Activated CD4-positive, alpha-beta T cell treated with anti-CD3 and anti-CD28 coated beads, Interleukin-2, amount 50 U/mL, for 16 hours (primary cell): Measurements from ENCODE around the gene PNMT.
A peak's percentile ranks its signal among the peaks of the same experiment; 100 is the strongest.

Source experiments
- DNase-seq: peaks from one replicate; pipeline ENCODE4 v3.0.0-alpha.2; 2020

Gene PNMT

DNA sequence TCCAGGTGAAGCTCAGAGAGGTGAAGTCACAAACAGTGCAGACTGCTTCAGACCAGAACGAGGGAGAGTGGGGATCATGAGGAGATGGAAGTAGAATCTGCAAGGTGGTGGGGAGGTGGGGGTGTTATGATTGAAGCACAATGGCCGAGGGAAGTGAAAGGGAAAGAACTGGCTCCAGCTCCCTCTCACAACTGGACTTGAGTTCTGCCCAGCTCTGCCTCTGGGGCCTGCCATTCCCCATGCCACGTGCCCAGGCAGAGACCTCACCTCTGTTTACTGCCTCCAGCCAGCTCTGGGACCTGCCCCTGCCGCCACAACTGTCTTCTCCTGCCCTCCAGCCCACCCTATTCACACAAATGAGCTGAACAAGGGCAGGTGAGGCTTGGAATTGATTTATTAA, 2.5 kb downstream of the PNMT start:
- DNase-seq: no peak

DNA sequence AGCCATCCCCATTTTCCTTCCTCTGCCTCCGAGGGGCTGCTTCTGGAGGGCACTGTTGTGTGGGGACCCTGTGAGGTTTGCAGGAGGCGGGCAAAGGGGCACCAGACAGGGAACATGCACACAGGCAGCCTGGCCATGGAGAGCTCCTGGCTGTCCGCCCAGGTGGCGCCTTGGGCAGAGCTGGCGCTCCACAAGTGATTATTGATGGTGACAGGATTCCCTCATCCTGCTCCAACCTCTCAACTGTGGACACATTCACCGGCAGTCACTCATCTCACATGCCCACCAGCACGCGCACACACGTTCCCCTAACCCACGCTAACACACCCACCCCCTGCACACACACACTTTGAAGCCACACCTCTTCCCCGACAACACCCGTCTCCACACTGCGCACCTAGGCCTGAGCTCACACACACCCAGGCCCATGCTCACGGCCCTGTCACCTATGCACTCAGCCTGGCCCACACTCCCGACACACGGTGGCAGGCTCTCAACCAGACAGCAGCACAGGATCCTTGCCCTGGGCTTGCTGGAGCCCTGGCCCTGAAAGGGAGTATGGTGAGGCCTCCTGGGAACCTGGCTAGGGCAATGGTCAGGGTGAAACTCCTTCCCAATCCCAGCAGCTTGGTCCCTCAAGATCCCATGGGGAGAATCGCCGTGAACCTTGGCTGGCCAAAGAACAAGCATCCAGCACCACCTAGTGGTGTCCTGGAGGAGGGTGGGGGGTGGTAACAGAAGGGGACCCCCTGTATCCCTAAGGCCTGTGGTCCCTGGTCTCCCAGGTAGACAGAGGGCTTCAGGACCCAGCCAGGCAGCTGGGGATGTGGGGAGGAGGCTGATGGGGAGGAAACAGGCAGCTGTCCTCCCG, 3.6 kb downstream of the PNMT start:
- no peak for DNase-seq

DNA sequence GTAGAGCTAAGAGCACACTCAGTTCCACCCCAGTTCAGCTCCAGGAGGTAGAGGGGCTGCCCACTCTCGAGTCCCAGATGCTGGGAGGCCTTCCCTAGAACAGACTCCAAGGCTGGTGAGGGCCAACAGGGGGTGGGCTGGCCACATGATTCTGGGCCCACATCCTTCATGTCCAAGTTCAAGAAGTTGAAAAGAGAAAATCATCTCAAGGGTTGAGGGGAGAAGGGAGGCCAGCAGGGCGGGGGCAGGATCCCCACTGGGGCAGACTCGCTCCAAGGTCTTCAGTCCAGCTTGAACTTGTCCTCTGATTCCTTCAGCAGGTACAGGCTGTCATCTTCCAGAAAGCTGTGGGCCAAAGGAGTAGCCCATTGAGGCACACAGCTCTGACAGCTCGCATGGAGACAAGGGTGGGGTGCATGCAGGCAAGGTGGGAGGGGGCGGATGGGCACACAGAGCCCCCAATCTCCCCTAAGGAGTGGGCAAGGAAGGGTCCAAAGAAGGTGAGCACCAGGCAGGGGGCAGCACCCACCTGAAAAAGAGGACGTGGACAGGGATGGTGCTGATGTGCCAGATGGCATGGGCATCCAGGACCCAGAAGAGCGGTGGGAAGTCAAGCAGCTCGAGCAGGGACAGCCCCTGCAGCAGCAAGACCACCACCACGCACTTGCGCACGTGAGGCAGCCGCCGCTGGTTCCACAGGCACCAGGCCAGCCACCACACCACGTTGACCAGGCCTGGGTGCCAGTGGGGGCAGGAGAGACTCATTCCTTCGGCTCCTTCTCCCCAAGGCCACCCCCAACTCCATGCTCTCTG, 4.5 kb downstream of the PNMT start:
- DNase-seq: no peak

DNA sequence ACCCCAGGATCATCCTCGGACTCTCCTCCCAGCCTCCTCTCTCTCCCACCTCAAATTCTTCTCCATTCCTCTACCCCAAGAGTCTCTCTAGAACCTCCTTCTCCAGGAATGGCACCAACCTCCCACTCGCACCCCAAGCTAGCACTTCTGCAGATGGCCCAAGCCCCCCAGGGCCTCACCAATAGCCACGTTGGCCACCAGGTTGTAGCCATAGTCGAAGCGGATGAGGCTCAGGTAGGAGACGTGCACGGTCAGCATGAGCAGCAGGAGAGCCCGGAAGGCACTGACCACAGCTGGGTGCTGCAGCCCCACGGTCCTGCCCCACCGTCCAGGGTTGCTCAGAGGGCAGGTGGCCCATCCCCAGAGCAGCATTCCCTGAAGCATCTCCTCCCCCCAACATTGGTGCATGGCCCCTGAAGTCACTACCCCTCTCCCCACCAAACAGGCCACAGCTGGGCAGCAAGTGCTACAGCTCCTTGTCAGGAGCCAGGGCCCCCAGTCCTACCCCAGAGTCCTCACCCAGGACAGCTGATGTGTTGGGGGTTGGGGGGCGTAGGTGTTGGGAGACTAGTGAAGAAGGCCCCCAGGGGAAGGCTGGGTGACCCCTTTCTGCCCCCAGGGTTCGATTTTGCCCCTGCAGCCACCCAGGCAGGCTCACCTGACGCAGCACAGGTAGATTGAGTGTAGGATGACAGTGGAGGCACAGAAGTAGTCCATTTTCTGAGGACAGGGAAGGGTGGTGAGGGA, 5.3 kb downstream of the PNMT start:
- no peak for DNase-seq

DNA sequence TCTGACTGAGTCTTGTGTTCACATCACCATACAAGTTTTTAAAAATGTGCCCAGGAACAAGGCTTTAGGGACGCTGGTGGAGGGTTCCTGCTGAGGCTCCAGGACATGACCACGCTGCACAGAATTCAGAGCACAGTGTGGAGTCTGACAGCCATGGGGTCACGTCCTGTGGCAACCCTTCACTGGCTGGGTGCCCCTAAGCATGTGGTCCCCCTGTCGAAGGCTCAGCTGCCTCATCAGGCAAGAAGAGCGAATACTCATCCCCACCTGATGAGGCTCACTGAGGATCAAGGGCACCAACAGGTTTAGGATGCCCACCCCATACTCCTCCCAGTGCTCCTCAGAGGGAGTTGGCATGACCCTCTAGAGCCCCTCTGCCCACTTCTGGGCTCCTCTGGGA, 5.9 kb downstream of the PNMT start:
- DNase-seq: no peak

DNA sequence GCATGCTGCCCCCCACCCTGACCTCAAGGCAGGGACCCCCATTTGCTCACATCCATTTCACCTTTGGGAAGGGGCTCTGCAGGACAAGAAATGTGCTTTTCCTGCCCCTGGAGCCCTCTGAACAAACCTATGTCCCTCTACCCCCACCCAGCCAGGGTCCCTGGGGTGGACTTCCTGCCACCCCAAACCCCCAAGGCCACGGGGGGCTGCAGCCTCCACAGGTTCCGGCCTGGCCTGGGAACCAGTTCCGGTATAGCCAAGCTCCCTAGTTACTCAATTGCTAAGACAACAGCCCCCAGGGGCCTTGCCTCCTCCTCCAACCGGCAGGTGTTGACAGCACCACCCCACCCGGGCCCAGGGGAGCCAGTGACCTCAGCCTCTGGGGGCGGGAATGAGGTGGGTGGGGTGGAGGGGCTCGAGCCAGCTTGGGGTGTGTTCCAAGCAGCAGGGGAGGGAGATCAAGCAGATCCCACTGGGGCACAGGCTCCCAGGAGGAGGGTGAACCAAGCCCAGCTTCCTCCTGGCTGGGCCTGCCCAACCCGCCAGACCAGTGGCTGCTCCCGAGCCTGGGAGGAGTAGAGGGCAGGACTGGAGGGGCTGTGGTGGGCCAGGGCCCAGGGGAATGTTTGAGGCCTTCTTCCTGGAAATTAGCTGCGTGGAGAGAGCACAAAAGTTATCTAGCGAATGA, 6.6 kb downstream of the PNMT start:
- no peak for DNase-seq

DNA sequence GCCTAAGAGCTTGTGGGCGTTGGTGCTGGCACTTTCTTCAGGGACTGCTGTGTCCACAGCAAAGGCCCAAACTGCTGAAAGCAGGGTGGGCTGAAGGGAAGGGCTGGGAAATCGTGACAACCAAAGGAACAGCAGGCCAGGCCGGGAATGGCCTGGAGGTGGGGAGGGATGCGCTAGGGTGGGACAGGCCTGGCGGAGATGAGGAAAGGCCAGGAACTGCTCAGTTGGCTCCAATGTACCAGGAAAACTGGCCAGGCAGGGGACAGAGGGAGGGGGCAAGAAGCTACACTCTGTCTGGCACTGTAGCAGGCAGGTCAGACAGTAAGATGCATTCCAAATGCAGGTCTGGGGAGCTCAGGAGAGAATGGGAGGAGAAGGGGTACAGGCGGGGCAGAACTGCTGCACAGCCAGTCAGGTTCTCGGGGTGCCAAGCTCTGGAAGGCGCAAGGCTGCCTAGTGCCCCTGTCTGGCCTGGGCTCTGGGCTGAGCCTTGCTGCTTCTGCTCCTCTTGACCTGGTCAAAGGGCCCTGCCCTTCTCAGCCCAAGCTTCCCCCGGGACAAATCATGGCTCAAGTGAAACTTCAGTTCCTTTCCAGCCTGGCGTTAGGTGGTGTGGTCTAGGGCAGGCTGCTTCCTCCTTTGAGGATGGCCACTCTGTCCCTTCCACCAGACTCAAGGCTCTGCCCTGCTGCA, 7.3 kb downstream of the PNMT start:
- DNase-seq: no peak

DNA sequence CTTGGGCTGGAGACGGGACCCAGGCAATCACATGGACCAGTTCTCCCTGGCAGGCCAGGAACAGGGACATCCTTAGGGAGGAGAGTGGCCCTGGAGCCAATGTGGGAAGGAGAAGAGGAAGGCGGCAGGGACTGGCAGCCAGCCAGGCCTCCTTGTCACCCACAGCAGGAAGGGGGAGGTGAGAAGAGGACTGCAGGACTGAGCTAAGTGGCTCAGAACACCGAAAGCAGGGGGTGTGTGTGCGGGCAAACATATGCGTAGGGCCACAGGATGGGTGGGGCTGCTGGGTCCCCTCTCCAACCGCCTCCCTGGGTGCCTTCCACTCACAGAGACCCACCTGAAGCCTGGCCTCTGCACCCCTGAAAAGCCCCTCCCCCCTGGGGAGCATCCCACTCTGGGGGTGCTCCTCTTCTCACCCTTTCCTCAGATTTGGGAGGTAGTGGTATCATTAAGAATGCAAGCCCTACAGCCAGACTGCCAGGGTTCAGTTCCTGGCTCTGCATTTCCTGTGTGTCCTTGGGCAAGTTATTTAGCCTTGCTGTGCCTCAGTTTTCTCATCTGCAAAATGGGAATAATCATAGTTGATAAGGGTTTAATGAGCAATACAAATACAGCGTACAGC, 8.1 kb downstream of the PNMT start:
- peak; percentile 54 for DNase-seq

DNA sequence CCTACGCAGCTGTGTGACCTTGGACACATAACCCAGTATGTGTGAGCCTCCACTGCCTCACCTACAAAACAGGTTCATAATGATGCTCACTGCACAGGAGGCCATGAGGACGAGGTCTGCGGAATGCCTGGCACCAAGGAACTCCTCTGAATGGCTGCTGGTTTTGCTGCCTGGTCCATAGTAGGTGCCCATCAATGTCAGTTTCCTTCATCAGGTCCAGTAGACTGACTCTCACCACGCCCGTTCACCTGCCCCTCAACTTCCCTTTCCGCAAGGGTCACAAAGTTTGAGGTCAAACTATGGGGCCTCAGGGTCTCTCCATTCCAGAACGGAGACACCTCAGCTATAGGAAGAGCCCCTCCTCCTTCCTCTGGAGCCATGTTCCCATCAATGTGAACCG, 8.8 kb downstream of the PNMT start:
- DNase-seq: no peak

DNA sequence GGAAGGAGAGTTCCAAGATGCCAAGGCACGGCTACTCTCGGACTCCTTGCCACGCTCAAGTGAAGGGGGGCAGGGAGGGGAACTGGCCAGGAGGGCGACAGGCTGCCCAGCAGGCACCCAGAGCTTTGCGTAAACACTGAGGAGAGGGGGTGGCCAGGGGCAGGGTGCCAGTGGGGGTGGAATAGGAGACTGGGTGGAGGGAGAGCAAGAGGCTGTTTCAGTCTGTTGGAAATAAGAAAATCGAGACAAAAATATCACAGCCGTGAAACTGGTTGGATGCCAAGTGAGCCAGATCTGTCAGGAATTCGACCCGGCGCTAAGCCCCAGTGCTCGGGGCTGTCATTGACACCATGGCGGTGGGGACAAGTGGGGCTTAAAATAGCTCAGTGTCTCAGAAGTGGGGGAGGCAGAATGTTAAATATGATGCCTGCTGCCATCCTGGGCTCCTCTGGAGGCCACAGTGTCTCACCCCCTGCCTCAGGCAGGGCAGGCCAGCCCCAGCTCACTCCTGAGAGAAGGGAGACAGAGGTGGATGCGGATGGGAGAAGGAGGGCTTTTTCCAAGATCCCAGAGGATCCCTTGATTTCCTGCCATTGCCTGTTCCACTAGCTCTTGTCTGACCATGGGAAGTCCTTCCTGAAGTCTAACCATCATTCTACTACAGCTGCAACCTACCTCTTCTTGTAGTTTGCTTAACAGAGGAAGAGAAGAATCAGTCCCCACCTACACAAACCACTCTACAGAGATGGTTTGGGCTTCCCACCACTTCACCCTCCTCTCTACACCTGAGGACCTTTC, 9.5 kb downstream of the PNMT start:
- no peak for DNase-seq

DNA sequence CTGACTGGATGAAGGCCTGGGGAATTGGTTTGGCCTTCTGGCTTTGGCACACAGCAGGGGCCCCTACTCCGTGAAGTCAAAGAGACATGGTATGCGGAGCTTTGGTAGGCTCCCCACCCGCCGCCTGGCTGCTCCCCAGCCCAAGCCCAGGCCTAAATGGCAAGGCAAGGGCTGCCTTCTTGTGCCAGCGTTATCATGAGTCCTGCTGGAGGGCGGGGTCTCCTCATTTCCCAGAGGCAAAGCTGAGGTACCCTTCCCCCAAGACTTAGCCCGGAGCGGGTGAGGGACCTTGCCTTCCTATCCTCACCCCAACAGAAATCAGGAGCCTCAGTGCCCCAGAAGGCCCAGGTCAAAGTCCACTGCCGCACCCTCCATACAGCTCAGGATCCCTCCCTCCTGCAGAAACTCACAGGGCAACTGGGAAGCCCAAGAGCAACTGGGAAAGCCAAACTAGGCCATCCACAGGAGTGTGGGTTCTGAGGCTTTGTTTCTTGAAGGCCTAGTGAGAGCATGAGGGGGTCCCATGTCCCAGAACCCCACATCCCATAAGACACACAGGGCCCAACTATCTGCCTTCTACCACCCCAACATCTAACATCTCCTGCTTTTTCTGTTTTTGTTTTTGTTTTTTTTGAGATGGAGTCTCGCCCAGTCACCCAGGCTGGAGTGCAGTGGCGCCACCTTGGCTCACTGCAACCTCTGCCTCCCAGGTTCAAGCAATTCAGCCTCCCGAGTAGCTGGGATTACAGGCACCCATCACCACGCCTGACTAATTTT, 10.3 kb downstream of the PNMT start:
- DNase-seq: no peak

DNA sequence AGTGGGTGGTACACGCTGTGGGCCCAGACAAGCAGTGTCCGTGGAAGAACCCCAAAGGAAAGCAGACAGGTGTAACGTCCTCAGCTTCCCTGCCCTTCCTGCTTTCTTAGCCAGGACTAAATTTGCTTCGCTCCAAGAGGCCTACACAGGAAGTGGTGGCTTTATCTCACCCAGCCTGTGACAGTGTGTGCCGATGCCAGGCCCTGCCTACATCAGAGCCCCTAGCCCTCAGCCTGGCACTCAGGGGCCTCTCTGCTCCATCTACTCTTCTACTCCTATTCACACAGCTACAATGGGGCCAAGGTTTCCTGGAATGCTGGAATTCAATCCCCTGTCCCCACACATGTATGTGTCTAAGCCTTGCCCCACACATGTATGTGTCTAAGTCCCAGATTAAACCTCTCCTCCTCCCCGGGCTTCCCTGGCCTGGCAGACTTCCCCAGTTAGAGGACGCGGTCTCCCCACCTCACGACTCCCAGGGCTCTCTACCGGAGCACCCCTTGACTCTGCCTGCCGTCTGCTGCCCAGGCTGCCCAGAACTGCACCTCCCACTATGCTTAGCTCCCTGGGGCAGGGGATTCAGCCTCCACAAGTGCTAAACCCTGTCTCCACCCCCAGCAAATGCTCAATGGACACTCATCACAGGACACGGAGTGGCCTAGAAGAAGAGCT, 11.4 kb downstream of the PNMT start:
- DNase-seq: no peak

DNA sequence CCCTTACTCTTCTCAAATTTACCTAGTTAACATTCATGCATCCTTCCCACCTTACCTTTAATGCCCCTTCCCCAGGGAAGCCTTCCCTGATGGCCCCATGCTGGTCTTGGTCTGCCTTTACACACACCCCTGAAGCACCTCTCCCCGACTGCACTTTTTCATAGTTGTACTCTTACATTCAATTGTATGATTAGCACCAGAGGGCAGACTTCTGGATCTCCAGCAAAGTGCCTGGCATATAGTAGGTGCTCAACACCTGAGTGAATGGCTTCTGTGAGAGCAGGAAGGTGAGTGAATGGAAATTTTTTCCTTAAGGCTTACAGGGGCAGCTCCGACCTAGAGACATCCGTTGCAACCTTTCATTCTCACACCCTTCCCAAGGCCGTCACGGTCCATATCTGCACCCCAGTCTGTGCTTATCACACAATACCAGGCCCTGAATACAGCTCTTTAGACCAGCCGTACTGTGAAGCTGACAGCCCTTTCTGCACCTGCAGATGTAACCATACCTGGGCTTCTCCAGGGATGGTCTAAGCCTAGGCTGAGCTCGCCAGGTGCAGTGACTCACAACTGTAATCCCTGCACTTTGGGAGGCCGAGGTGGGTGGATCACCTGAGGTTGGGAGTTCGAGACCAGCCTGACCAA, 15.2 kb downstream of the PNMT start:
- DNase-seq: no peak

DNA sequence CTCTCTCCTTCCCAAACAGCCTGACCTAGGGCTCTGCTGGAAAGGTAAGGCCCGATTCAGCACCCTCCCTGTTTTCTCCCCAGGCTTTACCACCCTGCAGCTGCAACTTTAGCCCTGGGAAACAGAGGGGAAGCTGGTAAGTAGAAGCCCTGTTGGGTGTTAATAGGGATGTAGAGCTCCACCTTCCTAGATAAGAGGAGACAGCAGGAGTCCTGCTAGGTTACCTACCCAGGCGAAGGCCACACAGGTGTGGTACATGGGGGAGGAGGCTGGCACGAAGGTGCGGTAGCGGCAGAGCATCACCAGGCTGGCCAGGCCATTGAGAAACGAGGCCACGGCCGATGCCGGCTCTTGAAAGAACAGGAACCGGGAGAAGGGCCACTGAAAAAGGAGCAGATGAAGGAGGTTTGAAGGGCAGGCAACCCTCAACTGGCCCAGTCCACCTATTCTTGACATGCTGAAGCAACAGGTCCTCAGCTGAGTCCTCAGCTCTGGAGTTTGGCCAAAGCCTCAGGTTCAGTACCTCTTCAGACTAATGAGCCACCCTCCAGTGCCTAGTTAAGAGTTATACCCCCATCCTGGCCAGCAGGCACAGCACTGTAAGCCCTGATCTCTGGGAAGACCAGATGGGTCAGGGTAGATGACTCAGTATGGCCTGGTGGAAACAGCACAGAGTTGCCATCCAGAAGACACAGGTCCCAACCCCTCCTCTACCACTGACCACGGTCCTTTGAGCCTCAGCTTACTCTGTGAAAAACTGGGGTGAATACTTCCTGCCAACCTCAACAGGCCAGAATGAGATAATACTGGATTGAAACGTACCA, 16.3 kb downstream of the PNMT start:
- DNase-seq: no peak

DNA sequence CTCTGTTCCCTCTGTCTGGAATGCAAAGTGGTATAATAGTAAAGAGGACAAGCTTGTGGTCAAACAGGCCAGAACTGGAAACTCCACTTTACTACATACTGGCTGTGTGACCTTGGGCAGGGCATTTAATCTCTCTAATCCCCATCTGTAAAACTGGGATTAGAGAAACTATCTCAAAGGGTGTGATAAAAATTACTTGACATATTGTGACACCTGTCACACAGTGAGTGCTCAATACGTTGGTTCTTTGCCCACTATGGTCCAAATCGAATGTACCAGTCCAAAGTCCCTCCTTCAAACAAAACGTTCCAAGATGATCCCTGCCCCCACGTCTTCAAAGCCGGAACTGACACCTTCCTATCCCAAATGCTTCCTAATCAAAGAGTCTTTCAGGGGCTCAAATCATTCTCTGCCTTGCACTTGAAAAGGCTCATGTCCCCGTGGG, 18.9 kb downstream of the PNMT start:
- no peak for DNase-seq

DNA sequence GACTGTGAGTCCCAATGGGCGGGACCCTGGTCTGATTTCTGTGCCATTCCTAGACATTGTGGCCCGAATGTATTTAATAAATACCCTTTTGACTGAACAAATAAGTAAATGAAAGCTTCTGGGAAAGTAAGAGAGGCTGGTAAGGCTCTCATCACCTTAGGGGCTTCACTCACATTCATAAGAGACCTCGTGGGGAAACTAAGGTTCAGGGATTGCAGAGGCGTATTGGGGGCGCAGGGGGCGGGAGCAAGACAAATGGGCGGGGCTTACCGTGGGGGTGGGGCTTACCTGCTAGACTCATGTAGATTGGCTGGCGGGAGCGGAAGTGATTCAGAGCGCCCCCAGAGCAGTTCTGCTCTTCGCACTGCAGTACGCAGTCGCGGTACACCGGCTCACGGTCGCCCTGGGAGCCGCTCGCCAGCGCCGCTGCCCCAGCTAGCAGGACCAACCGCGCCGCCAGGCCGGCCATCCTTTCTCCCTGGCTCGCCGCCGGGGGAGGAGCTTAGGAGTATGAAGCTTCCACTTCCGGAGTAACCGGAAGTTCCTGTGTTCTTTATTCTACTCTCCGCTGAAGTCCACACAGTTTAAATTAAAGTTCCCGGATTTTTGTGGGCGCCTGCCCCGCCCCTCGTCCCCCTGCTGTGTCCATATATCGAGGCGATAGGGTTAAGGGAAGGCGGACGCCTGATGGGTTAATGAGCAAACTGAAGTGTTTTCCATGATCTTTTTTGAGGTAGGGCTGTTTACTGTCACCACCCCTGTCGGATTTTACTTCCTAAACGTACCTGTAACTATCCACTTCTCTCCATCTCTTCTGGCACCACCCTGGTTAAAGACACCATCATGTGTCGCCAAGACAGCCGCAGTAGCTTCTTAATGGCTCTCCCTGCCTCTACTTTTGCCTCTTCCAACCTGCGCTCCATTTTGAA, 19.6 kb downstream of the PNMT start, which contains the start of gene PGAP3:
PGAP3 (minus strand) TSS at position 512 of the 929 bp plus-strand sequence; CDS start at position 469, 43 bp downstream.
- DNase-seq: peak; percentile 89

DNA sequence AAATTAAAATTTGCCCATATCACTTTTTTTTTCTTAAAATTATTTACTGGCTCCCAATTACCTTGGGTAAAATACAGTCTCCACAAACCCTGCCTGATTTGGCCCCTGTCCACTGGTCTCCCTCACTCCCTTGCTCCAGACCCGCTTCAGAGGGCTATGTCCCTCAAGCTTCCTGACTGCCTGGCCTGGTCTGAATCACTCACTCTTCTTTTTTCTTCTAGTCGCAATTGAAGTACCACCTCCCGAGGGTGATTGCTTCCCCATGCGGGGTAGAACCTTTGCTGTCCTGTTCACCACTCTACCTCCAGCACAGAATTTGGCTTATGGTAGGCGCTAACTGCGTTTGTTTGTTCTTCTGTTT, 20.2 kb downstream of the PNMT start:
- no peak for DNase-seq
